HEK293T (cell line): ENCODE measurements around the gene KRT85.

Experiments
- ARNT ChIP-seq: fragments of 450-650 bp; IDR thresholded peaks from 2 replicates; pipeline ENCODE4 v1.6.1; 2017; ENCODE audit warnings: mild to moderate bottlenecking
- BHLHE40 ChIP-seq: fragments of 450-650 bp; IDR thresholded peaks from 2 replicates; pipeline ENCODE4 v1.6.1; 2016; ENCODE audit warnings: mild to moderate bottlenecking, moderate library complexity, borderline replicate concordance
- ELF4 ChIP-seq: fragments of 450-650 bp; IDR thresholded peaks from 2 replicates; pipeline ENCODE4 v1.6.1; 2017; ENCODE audit warnings: antibody characterized with exemption
- FOXA1 ChIP-seq: fragments of 450-650 bp; IDR thresholded peaks from 2 replicates; pipeline ENCODE4 v1.6.1; 2016; ENCODE audit warnings: mild to moderate bottlenecking
- FOXK2 ChIP-seq: fragments of 450-650 bp; IDR thresholded peaks from 2 replicates; pipeline ENCODE4 v1.6.1; 2016; ENCODE audit warnings: mild to moderate bottlenecking
- FOXM1 ChIP-seq: fragments of 450-650 bp; IDR thresholded peaks from 2 replicates; pipeline ENCODE4 v1.6.1; 2017; ENCODE audit warnings: mild to moderate bottlenecking, borderline replicate concordance
- HDGF ChIP-seq: fragments of 450-650 bp; IDR thresholded peaks from 2 replicates; pipeline ENCODE4 v1.6.1; 2017; ENCODE audit warnings: antibody characterized with exemption, borderline replicate concordance
- L3MBTL2 ChIP-seq: fragments of 450-650 bp; conservative IDR thresholded peaks from 2 replicates; pipeline ENCODE4 v1.6.1; 2016; ENCODE audit warnings: mild to moderate bottlenecking
- PKNOX1 ChIP-seq: fragments of 450-650 bp; IDR thresholded peaks from 2 replicates; pipeline ENCODE4 v1.6.1; 2016
- SP1 ChIP-seq: fragments of 450-650 bp; IDR thresholded peaks from 2 replicates; pipeline ENCODE4 v1.6.1; 2017
- SUZ12 ChIP-seq: fragments of 450-650 bp; IDR thresholded peaks from 2 replicates; pipeline ENCODE4 v1.6.1; 2016; ENCODE audit warnings: mild to moderate bottlenecking
- TARDBP ChIP-seq: fragments of 450-650 bp; IDR thresholded peaks from 2 replicates; pipeline ENCODE4 v1.6.1; 2016
- ZNF384 ChIP-seq: fragments of 450-650 bp; IDR thresholded peaks from 2 replicates; pipeline ENCODE4 v1.6.1; 2016

- TF ChIP-seq ARNT, result no peak
- TF ChIP-seq ZNF384, result no peak
- TF ChIP-seq HDGF, result no peak
- no peak for TF ChIP-seq SP1
- TF ChIP-seq SUZ12, result no peak
- no peak for TF ChIP-seq PKNOX1
- no peak for TF ChIP-seq L3MBTL2
- no peak for TF ChIP-seq TARDBP
- TF ChIP-seq ELF4, result no peak
- TF ChIP-seq FOXM1, result no peak
- no peak for TF ChIP-seq BHLHE40
- no peak for TF ChIP-seq FOXK2
- TF ChIP-seq FOXA1, result no peak
Measured at GRCh38 chr12:52407918-52408317, 40.6 kb upstream of the KRT85 start.
